DMS153 treated with DMSO at 0.1 percent for 48 hours (cell line): ENCODE results near the gene C20orf173.
"Not testable (repeated sequence)": the region's sequence is repeated elsewhere in the genome, so short reads cannot be mapped to it uniquely, and the experiment has no call there.

Experiments
- DNase-seq: peaks from one replicate; lab custom pipeline; 2025; ENCODE audit not compliant: unreplicated experiment; lab: John Stamatoyannopoulos, UW

Gene C20orf173

GRCh38 chr20:35547329-35547728 is 17.9 kb upstream of the C20orf173 start:
- DNase-seq: no peak

- DNase-seq: no peak
Observed at GRCh38 chr20:35546127-35546526, 16.7 kb upstream of the C20orf173 start.

DNA sequence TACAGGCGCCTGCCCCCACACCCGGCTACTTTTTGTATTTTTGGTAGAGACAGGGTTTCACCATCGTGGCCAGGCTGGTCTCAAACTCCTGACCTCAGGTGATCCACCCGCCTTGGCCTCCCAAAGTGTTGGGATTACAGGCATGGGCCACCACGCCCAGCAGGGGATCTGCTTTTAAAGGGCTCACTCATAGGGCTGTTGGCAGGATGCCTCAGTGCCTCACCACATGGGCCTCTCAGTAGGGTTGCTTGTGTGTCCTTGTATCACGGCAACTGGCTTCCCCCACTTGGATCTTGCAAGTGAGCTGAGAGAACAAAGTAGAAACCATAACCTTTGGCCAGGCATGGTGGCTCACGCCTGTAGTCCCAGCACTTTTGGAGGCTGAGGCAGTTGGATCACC is 15.5 kb upstream of the C20orf173 start:
- not testable (repeated sequence) for DNase-seq

GRCh38 chr20:35544436-35544835 is 15.0 kb upstream of the C20orf173 start:
- DNase-seq: no peak

GRCh38 chr20:35542990-35543389 is 13.5 kb upstream of the C20orf173 start:
- no peak for DNase-seq

DNA sequence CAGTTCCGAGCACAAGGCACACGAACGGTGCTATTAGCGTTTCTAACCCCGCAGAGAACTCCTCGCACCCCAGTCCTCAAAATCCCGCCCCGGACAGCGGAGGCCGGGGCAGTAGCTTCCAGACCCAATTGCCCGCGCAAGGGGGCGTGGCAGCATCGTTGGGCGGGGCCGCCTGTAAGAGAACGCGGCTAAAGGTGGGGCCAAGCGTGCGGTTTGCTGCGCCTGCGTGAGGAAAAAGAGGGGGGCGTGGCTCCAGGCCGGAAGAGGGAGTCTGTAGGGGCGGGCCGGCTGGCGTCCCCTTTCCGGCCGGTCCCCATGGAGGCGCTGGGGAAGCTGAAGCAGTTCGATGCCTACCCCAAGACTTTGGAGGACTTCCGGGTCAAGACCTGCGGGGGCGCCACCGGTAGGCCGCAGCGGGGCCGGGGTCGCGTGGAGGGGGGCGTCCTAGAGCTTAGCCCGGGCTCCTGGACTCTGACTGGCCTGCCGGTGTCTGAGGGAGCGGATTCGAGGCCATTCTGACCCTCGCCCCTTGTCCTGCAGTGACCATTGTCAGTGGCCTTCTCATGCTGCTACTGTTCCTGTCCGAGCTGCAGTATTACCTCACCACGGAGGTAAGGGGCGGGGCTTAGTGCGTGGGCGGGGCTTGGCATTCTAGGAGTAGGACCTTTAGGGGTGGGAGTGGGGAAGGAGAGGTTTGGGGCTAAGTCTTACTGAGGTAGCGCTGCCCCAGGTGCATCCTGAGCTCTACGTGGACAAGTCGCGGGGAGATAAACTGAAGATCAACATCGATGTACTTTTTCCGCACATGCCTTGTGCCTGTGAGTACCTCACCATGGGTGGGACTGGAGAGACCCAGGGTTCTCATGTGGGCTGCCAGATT is 12.6 kb upstream of the C20orf173 start, which contains the start of gene ERGIC3:
ERGIC3 (plus strand) TSS at position 296 of the 880 bp plus-strand sequence; CDS start at position 316, 20 bp downstream.
- peak; percentile 95 for DNase-seq

- DNase-seq: no peak
Observed at GRCh38 chr20:35541118-35541782, 11.8 kb upstream of the C20orf173 start.

- peak; percentile 93 for DNase-seq
Observed at GRCh38 chr20:35539756-35540212, 10.3 kb upstream of the C20orf173 start.

- no peak for DNase-seq
Observed at GRCh38 chr20:35527122-35527769, 2.2 kb downstream of the C20orf173 start.

DNA sequence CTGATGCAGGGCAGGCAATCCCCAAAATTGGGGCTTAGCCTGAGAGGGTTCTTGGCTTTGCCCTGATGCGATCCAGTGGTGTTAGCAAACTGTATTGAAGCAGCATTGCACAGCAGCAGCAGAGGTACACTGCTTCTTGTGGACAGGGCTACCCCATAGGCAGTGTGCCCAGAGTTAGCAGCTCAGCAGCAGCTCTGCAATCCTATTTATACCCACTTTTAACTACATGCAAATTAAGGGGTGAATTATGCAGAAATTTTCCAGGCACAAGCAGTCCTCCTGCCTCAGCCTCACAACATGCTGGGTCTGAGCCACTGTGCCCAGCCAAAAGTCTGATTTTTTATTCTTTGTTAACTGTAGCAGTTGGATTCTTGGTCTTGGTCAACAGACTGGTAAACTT is 3.8 kb downstream of the C20orf173 start:
- no peak for DNase-seq

- no peak for DNase-seq
Observed at GRCh38 chr20:35523298-35523888, 6.1 kb downstream of the C20orf173 start.

DNA sequence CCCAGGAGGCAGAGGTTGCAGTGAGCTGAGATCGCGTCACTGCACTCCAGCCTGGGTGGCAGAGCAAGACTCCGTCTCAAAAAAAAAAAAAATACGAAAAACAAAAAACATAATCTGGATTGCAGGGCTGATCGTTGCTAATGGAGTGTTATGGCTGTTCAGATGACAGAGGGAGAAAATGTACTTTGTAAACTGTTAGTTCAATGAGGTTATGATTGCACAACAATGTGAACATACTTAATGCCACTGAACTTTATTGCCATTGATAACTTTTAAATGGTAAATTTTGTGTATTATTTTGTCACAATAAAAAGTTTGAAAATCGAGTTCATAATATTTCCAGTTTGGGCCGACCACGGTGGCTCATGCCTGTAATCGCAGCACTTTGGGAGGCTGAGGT is 10.5 kb downstream of the C20orf173 start:
- no peak for DNase-seq

GRCh38 chr20:35517767-35518166 is 11.7 kb downstream of the C20orf173 start:
- DNase-seq: not testable (repeated sequence)

DNA sequence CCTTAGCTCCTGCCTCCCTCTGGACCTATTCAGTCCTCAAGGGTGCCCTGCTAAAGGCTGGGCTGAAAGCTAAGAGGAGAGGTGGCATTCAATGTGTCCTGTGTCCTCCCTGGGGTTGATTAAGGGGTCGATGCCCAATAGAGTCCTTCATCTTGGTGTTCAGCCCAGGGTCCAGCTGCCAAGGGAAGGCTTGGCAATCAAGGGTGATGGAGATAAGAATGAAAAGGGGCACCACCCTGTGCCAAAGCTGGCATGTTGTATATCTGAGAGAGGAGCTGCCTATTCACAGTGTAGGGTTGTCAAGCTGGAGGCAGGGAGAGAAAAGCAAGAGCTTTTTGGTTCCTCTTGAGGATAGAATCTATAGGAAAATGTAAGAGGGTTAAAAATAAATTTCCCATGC is 12.3 kb downstream of the C20orf173 start:
- no peak for DNase-seq

GRCh38 chr20:35515949-35516645 is 13.4 kb downstream of the C20orf173 start:
- DNase-seq: no peak

DNA sequence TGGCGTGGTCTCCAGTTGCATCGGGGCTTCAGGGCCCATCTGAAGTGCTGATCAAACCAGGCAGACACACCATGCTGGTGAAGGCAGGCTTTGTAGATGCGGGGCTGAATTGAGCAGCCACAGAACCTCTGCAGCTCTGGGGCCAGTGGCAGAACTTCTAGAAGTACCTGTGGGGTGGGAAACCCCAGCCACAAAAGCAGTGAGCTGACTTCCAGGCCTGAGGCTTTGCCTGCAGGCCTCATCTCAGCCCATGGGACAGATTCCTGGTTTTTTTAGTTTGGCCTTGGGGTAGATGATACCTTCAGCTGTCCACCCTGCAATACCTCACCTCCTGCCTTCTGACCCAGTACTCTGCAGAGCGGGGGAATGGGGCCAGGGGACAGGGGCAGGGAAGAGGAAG is 14.1 kb downstream of the C20orf173 start:
- DNase-seq: no peak

DNA sequence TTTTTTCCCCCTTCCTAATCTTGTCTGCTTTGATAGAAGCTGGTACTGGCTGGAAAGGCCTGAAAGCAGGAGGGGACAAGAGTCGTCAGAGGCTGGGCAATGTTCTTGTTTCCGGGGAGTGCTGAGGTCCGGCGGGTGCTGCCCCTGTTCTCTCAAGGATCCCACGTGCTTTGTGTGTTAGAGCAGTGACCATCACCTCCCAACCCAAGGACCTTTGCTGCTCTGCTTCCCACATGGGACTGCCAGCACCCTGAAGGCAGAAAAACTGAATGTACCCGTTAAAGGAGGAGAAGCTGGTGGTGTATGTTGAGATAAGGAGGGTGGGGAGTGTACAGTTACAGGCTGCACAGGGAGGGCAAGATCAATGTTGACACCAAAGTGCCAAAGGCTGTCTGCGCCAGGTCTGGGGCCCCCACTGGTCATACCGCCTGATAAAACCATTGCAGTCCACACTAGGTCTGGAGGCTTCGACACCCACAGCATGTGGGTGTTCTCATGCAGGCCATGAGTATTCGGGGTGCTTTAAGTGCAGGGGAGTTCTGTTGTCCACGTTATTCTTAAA is 15.0 kb downstream of the C20orf173 start:
- DNase-seq: no peak

- no peak for DNase-seq
Observed at GRCh38 chr20:35511814-35512420, 17.5 kb downstream of the C20orf173 start.

- DNase-seq: no peak
Observed at GRCh38 chr20:35510951-35511735, 18.3 kb downstream of the C20orf173 start.
